Activated CD4-positive, alpha-beta memory T cell treated with anti-CD3 and anti-CD28 coated beads for 36 hours (primary cell): Measurements from ENCODE around the gene CAPN14. TPM values are rescaled to one million over a fixed set of nuclear protein-coding genes. Genes with fewer than 3 reads are reported as not detected.

Source experiments
- CTCF ChIA-PET: fragments of 350-600 bp; sonication (Branson Sonifier 250); formaldehyde crosslinking; loops from one replicate; lab custom pipeline; 2021; ENCODE audit warnings: antibody characterized with exemption, inconsistent platforms; lab: Charles Lee
- POLR2A ChIA-PET: fragments of 350-600 bp; sonication (Branson Sonifier 250); formaldehyde crosslinking; loops from one replicate; lab custom pipeline; 2021; ENCODE audit warnings: antibody characterized with exemption; lab: Charles Lee
- DNase-seq: peaks from one replicate; pipeline ENCODE4 v3.0.0-alpha.2; 2020
- H3K27ac Mint-ChIP-seq: one replicate; pipeline ENCODE4 v1.8.0; 2021; ENCODE audit warnings: mixed read lengths
- H3K27me3 Mint-ChIP-seq: one replicate; pipeline ENCODE4 v1.8.0; 2021; ENCODE audit warnings: mixed read lengths
- H3K36me3 Mint-ChIP-seq: one replicate; pipeline ENCODE4 v1.8.0; 2021; ENCODE audit warnings: mixed read lengths
- H3K4me1 Mint-ChIP-seq: one replicate; pipeline ENCODE4 v1.8.0; 2021; ENCODE audit warnings: low read depth, mixed read lengths
- H3K4me3 Mint-ChIP-seq: one replicate; pipeline ENCODE4 v1.8.0; 2021; ENCODE audit warnings: mild to moderate bottlenecking, mixed read lengths
- H3K9me3 Mint-ChIP-seq: one replicate; pipeline ENCODE4 v1.8.0; 2021; ENCODE audit warnings: mixed read lengths
- intact Hi-C: fragments of 100-400 bp; cut with micrococcal nuclease; formaldehyde crosslinking; loops from one replicate; pipeline ENCODE4 v1.15.1; 2023
- total RNA-seq, 2 experiments: library from RNA; stranded (reverse); gene quantifications; one replicate each; pipeline ENCODE4 v1.2.3, GENCODE V29; 2021

The CAPN14 gene, protein sequence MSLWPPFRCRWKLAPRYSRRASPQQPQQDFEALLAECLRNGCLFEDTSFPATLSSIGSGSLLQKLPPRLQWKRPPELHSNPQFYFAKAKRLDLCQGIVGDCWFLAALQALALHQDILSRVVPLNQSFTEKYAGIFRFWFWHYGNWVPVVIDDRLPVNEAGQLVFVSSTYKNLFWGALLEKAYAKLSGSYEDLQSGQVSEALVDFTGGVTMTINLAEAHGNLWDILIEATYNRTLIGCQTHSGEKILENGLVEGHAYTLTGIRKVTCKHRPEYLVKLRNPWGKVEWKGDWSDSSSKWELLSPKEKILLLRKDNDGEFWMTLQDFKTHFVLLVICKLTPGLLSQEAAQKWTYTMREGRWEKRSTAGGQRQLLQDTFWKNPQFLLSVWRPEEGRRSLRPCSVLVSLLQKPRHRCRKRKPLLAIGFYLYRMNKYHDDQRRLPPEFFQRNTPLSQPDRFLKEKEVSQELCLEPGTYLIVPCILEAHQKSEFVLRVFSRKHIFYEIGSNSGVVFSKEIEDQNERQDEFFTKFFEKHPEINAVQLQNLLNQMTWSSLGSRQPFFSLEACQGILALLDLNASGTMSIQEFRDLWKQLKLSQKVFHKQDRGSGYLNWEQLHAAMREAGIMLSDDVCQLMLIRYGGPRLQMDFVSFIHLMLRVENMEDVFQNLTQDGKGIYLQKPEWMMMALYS
- under 1 TPM; 0.19 to 0.39 TPM for total RNA-seq

DNA sequence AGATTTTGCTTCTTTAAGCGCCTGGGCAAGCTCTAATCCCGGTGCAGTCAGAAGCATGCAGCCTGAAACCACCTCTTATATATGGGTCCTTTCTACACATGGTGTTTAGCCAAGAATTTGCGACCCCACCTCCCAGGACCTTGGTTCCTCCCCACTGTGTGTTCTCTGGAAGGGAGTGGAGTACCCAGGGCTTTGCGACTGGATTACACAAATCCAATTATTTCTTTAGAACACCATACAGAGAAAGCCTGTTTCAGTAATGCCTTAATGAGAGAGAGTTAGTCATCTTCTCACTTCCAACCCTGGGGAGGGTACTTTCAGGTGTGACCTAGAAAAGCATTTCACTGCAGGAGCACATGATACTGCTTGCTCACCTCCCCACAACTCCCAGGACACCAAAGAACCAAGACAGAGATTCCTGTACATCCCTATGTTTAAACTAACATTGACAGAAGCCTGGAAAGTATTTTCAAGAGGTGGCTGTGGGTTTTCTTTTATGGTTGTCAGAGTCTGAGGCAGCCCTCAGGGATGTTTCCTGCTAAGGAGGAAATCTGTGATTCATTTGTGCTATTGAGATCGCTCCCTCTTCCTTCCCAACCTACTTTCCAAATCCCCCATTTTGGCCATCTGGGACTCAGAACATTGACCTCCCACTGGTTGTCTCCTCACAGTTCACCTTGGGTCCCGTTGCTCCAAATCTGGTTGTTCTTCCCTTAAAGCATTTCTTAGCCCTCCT is at the start of gene CAPN14:
Gene CAPN14 (minus strand): TSS at position 51 of the 736 bp plus-strand sequence. CDS start 12,068 bp downstream, outside the sequence.
- Mint-ChIP-seq H3K4me3 (no peak within 1 kb of the TSS), H3K27ac (no peak within 1 kb of the TSS), H3K9me3 (no peaks in the 10 kb centered on the region), H3K4me1 (peaks cover 10% of the 10 kb centered on the region), H3K36me3 (no peaks in the 10 kb centered on the region), H3K27me3 (peaks cover 17% of the 10 kb centered on the region)
- POLR2A ChIA-PET = interaction anchor here (0.6 kb wide), 1 partner anchor 410 kb away, joined by 3 read pairs; no protein-coding TSS in a partner anchor
- CTCF ChIA-PET = no interaction called here
- no peak for DNase-seq
- intact Hi-C loops = no loop called here

DNA sequence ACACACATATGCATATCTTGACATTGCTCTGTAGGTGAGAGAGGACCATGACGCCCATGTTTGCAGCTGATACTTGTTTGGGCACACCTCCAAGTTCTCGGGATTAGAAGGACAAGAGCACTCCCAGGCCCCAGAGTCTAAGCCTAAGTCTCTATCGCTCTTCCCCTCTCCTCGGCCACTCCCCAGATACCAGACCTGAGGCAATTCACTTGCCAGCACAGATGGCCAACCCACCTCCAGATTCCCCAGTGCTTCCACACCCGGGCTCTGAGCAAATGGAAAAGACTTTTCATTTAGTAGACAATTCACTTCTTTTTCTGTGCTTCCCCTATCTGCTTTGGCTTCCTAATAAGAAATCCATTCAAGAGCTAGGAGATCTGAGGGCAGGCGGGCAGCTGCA is 49.5 kb upstream of the CAPN14 start:
- no peak overlapping the region for H3K4me3 Mint-ChIP-seq
- H3K36me3 Mint-ChIP-seq = peaks cover 4% of the 10 kb centered on the region
- H3K27me3 Mint-ChIP-seq = no peaks in the 10 kb centered on the region
- ChIA-PET POLR2A (no interaction called here), CTCF (no interaction called here)
- H3K27ac Mint-ChIP-seq = no peak overlapping the region
- H3K4me1 Mint-ChIP-seq = no peaks in the 10 kb centered on the region
- intact Hi-C loops = no loop called here
- no peak for DNase-seq
- H3K9me3 Mint-ChIP-seq = no peaks in the 10 kb centered on the region

DNA sequence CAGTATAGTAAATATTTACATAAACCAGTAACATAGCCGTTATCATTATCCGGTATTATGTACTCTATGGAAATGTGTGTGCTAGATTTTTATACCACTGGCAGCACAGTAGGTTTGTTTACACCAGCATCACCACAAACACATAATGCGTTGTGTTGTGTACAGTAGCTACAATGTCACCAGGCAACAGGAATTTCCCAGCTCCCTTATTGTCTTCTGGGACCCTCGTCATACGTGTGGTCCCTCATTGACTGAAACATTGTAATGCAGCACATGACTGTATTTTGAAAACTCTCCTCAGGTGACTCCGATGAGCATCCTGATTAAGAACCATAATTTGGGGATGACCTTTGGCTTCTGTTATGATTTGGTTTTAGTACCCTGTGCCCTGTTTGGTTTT is 47.9 kb upstream of the CAPN14 start:
- no peak overlapping the region for H3K27ac Mint-ChIP-seq
- POLR2A ChIA-PET = no interaction called here
- H3K9me3 Mint-ChIP-seq = no peaks in the 10 kb centered on the region
- intact Hi-C loops = no loop called here
- H3K4me1 Mint-ChIP-seq = no peaks in the 10 kb centered on the region
- no peak overlapping the region for H3K4me3 Mint-ChIP-seq
- peaks cover 7% of the 10 kb centered on the region for H3K36me3 Mint-ChIP-seq
- CTCF ChIA-PET = no interaction called here
- H3K27me3 Mint-ChIP-seq = no peaks in the 10 kb centered on the region
- no peak for DNase-seq

DNA sequence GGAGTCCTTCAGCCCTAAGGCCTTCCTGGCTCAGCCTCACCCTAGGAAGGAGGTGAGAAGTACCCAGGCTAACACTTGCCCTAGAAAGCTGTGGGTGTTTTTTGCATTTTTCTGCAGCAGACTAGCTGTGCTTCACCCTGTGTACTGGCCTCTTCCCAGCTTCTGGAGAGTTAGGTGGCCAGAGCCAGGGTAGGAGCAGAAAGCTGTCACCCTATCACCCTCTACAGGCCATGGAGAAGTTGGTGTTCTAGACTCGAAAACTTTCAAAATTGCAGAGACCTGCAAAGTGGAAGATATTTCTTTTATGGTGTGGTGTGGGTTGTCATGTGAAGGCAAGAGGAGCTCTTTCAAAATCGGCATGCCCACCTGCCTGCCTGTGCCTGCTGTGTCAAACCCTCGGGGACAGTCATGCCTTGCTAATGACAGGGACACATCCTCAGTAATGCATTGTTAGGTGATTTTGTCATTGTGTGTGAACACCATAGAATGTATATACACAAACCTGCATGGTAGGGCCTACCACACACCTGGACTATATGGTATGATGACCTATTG is 46.4 kb upstream of the CAPN14 start:
- no peaks in the 10 kb centered on the region for H3K4me1 Mint-ChIP-seq
- DNase-seq = no peak
- no peak overlapping the region for H3K4me3 Mint-ChIP-seq
- H3K9me3 Mint-ChIP-seq = no peaks in the 10 kb centered on the region
- ChIA-PET CTCF (interaction anchor here (1.6 kb wide), 1 partner anchor 552 kb away, joined by 5 read pairs; no protein-coding TSS in a partner anchor), POLR2A (no interaction called here)
- no peak overlapping the region for H3K27ac Mint-ChIP-seq
- peaks cover 7% of the 10 kb centered on the region for H3K36me3 Mint-ChIP-seq
- no peaks in the 10 kb centered on the region for H3K27me3 Mint-ChIP-seq
- intact Hi-C loops = no loop called here

DNA sequence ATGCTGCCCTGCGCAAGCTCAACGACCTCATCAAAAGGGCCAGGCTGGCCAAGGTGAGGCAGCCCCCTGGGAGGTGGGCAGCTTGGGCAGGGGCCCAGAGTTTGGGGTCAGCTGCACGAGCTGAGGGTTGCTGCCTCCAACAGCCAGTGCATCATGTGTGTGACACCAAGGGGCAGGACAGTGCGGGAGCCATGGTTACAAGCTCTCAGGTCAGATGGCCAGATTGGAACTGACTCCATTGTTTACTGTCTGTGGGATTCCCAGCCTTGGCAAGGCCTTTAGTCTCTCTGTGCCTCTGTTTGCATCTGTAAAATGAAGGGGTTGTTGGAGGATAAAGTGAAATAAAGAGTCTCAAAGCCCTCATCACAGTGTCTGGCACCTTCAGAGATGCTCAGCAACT is 43.6 kb upstream of the CAPN14 start:
- peaks cover 3% of the 10 kb centered on the region for H3K36me3 Mint-ChIP-seq
- H3K27ac Mint-ChIP-seq = no peak overlapping the region
- ChIA-PET POLR2A (no interaction called here), CTCF (no interaction called here)
- no peaks in the 10 kb centered on the region for H3K9me3 Mint-ChIP-seq
- intact Hi-C loops = no loop called here
- no peak overlapping the region for H3K4me3 Mint-ChIP-seq
- DNase-seq = no peak
- no peaks in the 10 kb centered on the region for H3K4me1 Mint-ChIP-seq
- no peaks in the 10 kb centered on the region for H3K27me3 Mint-ChIP-seq

DNA sequence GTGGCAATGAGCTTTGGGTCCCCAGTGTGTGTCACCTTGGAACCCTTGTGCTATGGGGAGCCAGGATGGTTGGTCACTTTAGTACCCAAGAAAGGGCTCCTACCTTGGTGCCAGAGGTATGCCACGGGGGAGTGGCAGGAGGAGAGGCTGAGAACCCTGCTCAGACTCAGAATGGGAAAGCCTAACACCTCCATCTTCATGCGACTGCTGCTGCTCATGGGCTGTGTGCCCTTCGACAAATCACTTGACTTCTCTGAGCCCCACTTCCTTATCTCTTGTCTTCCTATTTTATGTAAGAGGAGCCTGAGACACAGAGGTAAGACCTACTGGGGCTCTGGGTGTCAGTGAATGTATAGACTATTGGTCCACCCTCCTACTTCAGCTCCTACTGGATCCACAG is 41.8 kb upstream of the CAPN14 start:
- no peak for DNase-seq
- H3K4me1 Mint-ChIP-seq = no peaks in the 10 kb centered on the region
- intact Hi-C loops = no loop called here
- no peak overlapping the region for H3K4me3 Mint-ChIP-seq
- H3K27me3 Mint-ChIP-seq = no peaks in the 10 kb centered on the region
- peaks cover 3% of the 10 kb centered on the region for H3K36me3 Mint-ChIP-seq
- H3K27ac Mint-ChIP-seq = no peak overlapping the region
- ChIA-PET POLR2A (no interaction called here), CTCF (no interaction called here)
- H3K9me3 Mint-ChIP-seq = no peaks in the 10 kb centered on the region

DNA sequence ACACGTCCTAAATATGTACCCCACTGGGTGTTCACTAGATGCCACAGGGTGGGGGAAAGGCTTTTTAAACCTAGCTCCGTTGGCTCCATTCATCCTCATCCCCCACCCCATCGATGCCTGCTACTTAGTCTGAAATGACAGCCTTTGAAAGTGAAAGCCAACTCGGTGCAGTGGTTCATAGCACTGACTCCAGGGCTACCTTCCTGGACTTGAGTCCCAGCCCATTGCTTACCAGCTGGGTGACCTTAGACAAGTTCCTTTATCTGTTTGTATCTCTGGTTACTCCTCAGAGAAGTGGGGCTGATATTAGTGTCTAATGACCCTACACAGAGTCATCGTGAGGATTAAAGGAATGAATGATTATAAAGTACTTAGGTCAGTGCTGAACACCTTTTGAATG is 41.0 kb upstream of the CAPN14 start:
- Mint-ChIP-seq H3K4me3 (no peak overlapping the region), H3K27me3 (no peaks in the 10 kb centered on the region), H3K4me1 (no peaks in the 10 kb centered on the region), H3K9me3 (no peaks in the 10 kb centered on the region), H3K27ac (no peak overlapping the region), H3K36me3 (peaks cover 3% of the 10 kb centered on the region)
- ChIA-PET POLR2A (no interaction called here), CTCF (no interaction called here)
- intact Hi-C loops = no loop called here
- no peak for DNase-seq

DNA sequence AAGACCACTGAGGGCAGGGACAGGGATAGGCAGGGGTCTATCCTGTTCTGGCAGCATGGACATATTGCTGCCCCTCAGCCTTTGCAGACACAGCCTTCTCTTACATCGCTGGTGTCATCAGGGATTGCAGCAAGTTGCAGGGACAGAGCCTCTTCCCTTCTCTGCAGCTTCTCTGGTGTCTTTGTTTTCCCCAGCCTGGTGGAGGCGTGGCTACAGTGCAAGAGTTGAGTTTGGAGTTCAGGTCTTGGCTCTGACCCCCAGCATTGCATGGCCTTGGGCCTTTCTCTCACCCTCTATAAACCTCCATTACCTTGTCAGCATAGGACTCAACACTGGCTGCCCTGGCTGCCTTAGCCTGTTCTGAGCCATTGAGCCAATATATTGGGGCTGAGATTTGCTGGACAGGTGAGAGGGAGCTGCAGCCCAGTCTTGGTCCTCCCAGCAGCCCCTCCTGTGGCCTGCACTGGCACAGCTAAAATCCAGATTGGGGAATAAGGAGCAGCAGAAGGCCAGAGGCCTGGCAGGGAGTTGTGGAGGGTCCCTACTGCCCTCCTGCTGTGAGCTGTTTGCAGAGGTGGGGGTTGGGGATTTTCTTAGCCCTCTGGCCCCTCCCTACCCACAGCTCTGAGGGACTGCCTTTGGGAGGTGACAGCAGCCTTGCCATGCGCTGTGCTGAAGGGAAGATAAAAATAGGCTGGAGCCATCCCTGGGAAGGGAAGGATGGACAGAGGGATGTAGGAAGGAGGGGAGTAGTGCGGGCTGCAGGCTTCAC is 39.5 kb upstream of the CAPN14 start:
- no peak for DNase-seq
- no peak overlapping the region for H3K27ac Mint-ChIP-seq
- intact Hi-C loops = no loop called here
- H3K4me3 Mint-ChIP-seq = no peak overlapping the region
- ChIA-PET CTCF (interaction anchor here (1.0 to 1.3 kb wide), 2 partner anchors 23 to 76 kb away, joined by 3 read pairs; partner anchors contain the start of gene EHD3), POLR2A (no interaction called here)
- H3K36me3 Mint-ChIP-seq = peaks cover 3% of the 10 kb centered on the region
- no peaks in the 10 kb centered on the region for H3K27me3 Mint-ChIP-seq
- H3K9me3 Mint-ChIP-seq = no peaks in the 10 kb centered on the region
- no peaks in the 10 kb centered on the region for H3K4me1 Mint-ChIP-seq

DNA sequence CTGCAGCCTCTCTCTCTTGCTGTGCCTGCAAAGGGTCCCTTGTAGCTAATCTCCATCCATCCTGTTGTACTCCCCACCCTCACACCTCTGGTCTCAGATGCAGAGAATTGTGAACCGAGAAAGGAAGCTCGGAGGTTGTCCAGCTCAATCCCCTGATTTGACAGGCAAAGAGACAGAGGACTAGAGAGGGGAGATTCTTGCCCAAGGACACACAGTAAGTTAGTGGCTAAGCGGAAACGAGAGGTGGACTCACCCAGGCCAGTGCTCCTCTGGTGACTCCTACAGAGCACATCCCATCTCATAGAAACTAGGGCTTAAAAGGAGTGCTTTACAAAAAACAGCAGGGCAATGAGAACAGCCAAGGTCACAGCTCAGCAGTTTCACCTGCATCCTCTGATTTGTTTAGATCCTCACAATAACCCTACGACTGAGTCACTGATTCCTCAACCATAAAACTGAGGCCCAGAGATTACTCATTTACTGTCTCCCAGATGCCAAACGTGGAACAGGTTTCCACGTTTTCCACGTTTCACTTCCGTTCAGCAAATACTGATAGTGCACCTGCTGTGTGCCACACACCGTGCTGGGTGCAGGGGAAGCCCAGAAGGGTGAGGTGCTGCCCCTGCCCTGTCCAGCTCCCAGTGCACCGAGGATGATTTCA is 38.7 kb upstream of the CAPN14 start:
- intact Hi-C loops = no loop called here
- POLR2A ChIA-PET = no interaction called here
- Mint-ChIP-seq H3K4me3 (no peak overlapping the region), H3K36me3 (peaks cover 3% of the 10 kb centered on the region), H3K27ac (no peak overlapping the region), H3K9me3 (no peaks in the 10 kb centered on the region), H3K4me1 (no peaks in the 10 kb centered on the region), H3K27me3 (no peaks in the 10 kb centered on the region)
- DNase-seq = no peak
- CTCF ChIA-PET = interaction anchor here (1.0 to 1.3 kb wide), 2 partner anchors 22 to 77 kb away, joined by 3 read pairs; partner anchors contain the start of gene EHD3

DNA sequence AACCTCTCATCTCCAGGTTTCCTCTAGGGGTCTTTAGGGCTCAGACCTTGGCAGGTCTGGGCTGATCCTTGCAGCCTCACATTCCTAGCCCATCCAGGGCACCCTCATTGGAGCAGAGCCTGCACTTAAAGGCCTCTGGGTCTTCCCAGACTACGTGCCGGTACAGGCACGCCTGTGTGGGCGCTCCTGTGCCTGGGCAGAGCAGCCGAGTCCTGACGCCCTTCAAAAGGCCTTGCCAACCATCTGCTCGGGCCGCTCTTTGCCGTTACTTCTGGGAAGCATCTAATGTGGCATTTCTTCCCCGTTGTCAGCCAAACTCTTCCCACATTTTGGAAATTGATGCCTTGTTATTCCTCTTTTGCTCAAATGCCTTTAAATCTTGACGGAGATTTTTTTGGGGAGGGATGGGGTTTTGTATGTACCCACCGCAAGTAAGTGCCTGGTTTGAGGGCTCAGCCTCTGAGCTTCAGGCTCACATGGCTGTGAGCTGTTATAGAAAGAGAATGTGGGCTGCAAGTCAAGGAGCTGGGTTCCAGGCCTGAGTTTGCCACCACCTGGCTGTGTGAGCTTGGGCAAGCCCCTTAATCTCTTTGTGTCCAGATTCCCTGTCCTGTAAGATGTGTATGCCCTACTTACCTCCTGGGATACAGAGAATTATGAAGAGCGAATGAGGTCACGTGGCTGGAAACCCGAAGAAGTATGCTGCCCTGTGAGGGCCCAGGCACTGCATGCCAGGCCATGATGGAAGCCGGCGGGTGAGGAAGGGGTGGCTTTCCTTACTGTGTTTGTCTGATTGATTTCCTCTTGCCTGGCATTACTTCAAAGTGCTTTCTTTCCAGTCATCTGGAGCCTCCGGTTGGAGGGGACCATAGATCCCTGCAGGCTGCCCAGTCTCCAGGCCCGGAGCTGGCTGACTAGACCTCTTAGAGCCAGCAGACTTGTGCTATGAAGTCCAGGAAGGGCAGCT is 37.2 kb upstream of the CAPN14 start:
- Mint-ChIP-seq H3K27ac (no peak overlapping the region), H3K4me3 (no peak overlapping the region), H3K36me3 (no peaks in the 10 kb centered on the region), H3K27me3 (no peaks in the 10 kb centered on the region), H3K9me3 (no peaks in the 10 kb centered on the region), H3K4me1 (no peaks in the 10 kb centered on the region)
- ChIA-PET POLR2A (no interaction called here), CTCF (interaction anchor here (0.6 kb wide), 1 partner anchor 85 kb away, joined by 3 read pairs; no protein-coding TSS in a partner anchor)
- no peak for DNase-seq
- intact Hi-C loops = no loop called here
